ENCODE results near the gene WDFY3.
"Not testable (repeated sequence)": the region's sequence is repeated elsewhere in the genome, so short reads cannot be mapped to it uniquely, and the experiment has no call there.

Gene WDFY3

GRCh38 chr4:84699001-84699671 is 267.4 kb downstream of the WDFY3 start:
- no peak for DNase-seq

- DNase-seq: no peak
Measured at GRCh38 chr4:84697615-84698201, 268.8 kb downstream of the WDFY3 start.

GRCh38 chr4:84697159-84697558 is 269.3 kb downstream of the WDFY3 start:
- no peak for DNase-seq

- DNase-seq: no peak
Measured at GRCh38 chr4:84691800-84692199, 274.7 kb downstream of the WDFY3 start.

- no peak for DNase-seq
Measured at GRCh38 chr4:84691170-84691691, 275.3 kb downstream of the WDFY3 start.

- no peak for DNase-seq
Measured at GRCh38 chr4:84690481-84690880, 276.0 kb downstream of the WDFY3 start.

GRCh38 chr4:84689197-84689596 is 277.3 kb downstream of the WDFY3 start:
- no peak for DNase-seq

GRCh38 chr4:84688605-84689004 is 277.9 kb downstream of the WDFY3 start:
- no peak for DNase-seq

GRCh38 chr4:84685105-84685504 is 281.4 kb downstream of the WDFY3 start:
- DNase-seq: no peak

GRCh38 chr4:84684361-84684760 is 282.1 kb downstream of the WDFY3 start:
- DNase-seq: no peak

GRCh38 chr4:84683064-84683850 is 283.2 kb downstream of the WDFY3 start:
- no peak for DNase-seq

GRCh38 chr4:84682661-84683060 is 283.8 kb downstream of the WDFY3 start:
- not testable (repeated sequence) for DNase-seq

GRCh38 chr4:84681486-84682274 is 284.8 kb downstream of the WDFY3 start:
- no peak for DNase-seq

GRCh38 chr4:84680956-84681355 is 285.5 kb downstream of the WDFY3 start:
- no peak for DNase-seq

- no peak for DNase-seq
Measured at GRCh38 chr4:84678976-84679744, 287.3 kb downstream of the WDFY3 start.

- no peak for DNase-seq
Measured at GRCh38 chr4:84677995-84678394, 288.5 kb downstream of the WDFY3 start.

- no peak for DNase-seq
Measured at GRCh38 chr4:84677093-84677492, 289.4 kb downstream of the WDFY3 start.

- no peak for DNase-seq
Measured at GRCh38 chr4:84673475-84674240, 292.8 kb downstream of the WDFY3 start.

- DNase-seq: no peak
Measured at GRCh38 chr4:84672177-84672576, 294.3 kb downstream of the WDFY3 start.

GRCh38 chr4:84669201-84669600 is 297.3 kb downstream of the WDFY3 start:
- no peak for DNase-seq

- DNase-seq: no peak
Measured at GRCh38 chr4:84666439-84666838, 300.1 kb downstream of the WDFY3 start.
